ENCODE data around the gene CNTNAP2.

Gene CNTNAP2

GRCh38 chr7:148121401-148121800, 2004.8 kb downstream of the CNTNAP2 start:
- Histone ChIP-seq H4K20me1 (ENCODE audit: low read depth, low read length) (no peaks in the 10 kb centered on the region), H3K27ac (ENCODE audit: low read depth, low read length) (no peak overlapping the region), H3K27me3 (ENCODE audit: low read length) (no peaks in the 10 kb centered on the region), H3K4me3 (ENCODE audit: insufficient read depth, low read length, poor library complexity, severe bottlenecking) (no peak overlapping the region), H3K36me3 (ENCODE audit: low read length) (no peaks in the 10 kb centered on the region), H3K9me3 (ENCODE audit: insufficient read depth, low read length) (no peaks in the 10 kb centered on the region), H3K9ac (ENCODE audit: low read length) (no peak overlapping the region), H2AFZ (ENCODE audit: low read depth, low read length, severe bottlenecking) (no peak overlapping the region), H3K9me2 (replicated peaks; ENCODE audit: insufficient read depth, low read length) (no peaks in the 10 kb centered on the region), H3F3A (ENCODE audit: insufficient read depth) (no peaks in the 10 kb centered on the region), H3K4me2 (ENCODE audit: low read depth, low read length, poor library complexity, severe bottlenecking) (no peak overlapping the region), H3K79me2 (ENCODE audit: insufficient read depth, low read length) (no peaks in the 10 kb centered on the region)
- no peak for TF ChIP-seq CTCF (IDR thresholded peaks at IDR 0.05; ENCODE audit: insufficient read depth, low read length, poor library complexity, severe bottlenecking)
- no peak for TF ChIP-seq EZH2phosphoT487 (conservative IDR thresholded peaks at IDR 0.05; ENCODE audit: low read length)

- H3K36me3 ChIP-seq (ENCODE audit: low read length) = no peaks in the 10 kb centered on the region
- no peak overlapping the region for H3K27ac ChIP-seq (ENCODE audit: low read depth, low read length)
- no peaks in the 10 kb centered on the region for H3K9me3 ChIP-seq (ENCODE audit: insufficient read depth, low read length)
- no peaks in the 10 kb centered on the region for H3F3A ChIP-seq (ENCODE audit: insufficient read depth)
- no peak overlapping the region for H3K9ac ChIP-seq (ENCODE audit: low read length)
- no peaks in the 10 kb centered on the region for H4K20me1 ChIP-seq (ENCODE audit: low read depth, low read length)
- no peak overlapping the region for H3K4me3 ChIP-seq (ENCODE audit: insufficient read depth, low read length, poor library complexity, severe bottlenecking)
- no peaks in the 10 kb centered on the region for H3K9me2 ChIP-seq (replicated peaks; ENCODE audit: insufficient read depth, low read length)
- no peak overlapping the region for H3K4me2 ChIP-seq (ENCODE audit: low read depth, low read length, poor library complexity, severe bottlenecking)
- no peaks in the 10 kb centered on the region for H3K79me2 ChIP-seq (ENCODE audit: insufficient read depth, low read length)
- TF ChIP-seq CTCF (IDR thresholded peaks at IDR 0.05; ENCODE audit: insufficient read depth, low read length, poor library complexity, severe bottlenecking) (no peak), EZH2phosphoT487 (conservative IDR thresholded peaks at IDR 0.05; ENCODE audit: low read length) (no peak)
- H2AFZ ChIP-seq (ENCODE audit: low read depth, low read length, severe bottlenecking) = no peak overlapping the region
- no peaks in the 10 kb centered on the region for H3K27me3 ChIP-seq (ENCODE audit: low read length)
Measured at GRCh38 chr7:148121847-148122246, 2005.2 kb downstream of the CNTNAP2 start.

- H3K9me3 ChIP-seq (ENCODE audit: insufficient read depth, low read length) = no peaks in the 10 kb centered on the region
- H3K4me3 ChIP-seq (ENCODE audit: insufficient read depth, low read length, poor library complexity, severe bottlenecking) = no peak overlapping the region
- no peak overlapping the region for H3K27ac ChIP-seq (ENCODE audit: low read depth, low read length)
- no peak overlapping the region for H3K4me2 ChIP-seq (ENCODE audit: low read depth, low read length, poor library complexity, severe bottlenecking)
- no peaks in the 10 kb centered on the region for H3K36me3 ChIP-seq (ENCODE audit: low read length)
- no peaks in the 10 kb centered on the region for H4K20me1 ChIP-seq (ENCODE audit: low read depth, low read length)
- H3K9me2 ChIP-seq (replicated peaks; ENCODE audit: insufficient read depth, low read length) = no peaks in the 10 kb centered on the region
- H3K79me2 ChIP-seq (ENCODE audit: insufficient read depth, low read length) = no peaks in the 10 kb centered on the region
- H2AFZ ChIP-seq (ENCODE audit: low read depth, low read length, severe bottlenecking) = no peak overlapping the region
- TF ChIP-seq EZH2phosphoT487 (conservative IDR thresholded peaks at IDR 0.05; ENCODE audit: low read length) (no peak), CTCF (IDR thresholded peaks at IDR 0.05; ENCODE audit: insufficient read depth, low read length, poor library complexity, severe bottlenecking) (no peak)
- no peaks in the 10 kb centered on the region for H3F3A ChIP-seq (ENCODE audit: insufficient read depth)
- H3K9ac ChIP-seq (ENCODE audit: low read length) = no peak overlapping the region
- H3K27me3 ChIP-seq (ENCODE audit: low read length) = no peaks in the 10 kb centered on the region
Measured at GRCh38 chr7:148124477-148124876, 2007.9 kb downstream of the CNTNAP2 start.
